NOMO-1 treated with dmso at 0.1 percent for 144 hours (cell line): ENCODE measurements around the gene MYOZ2.
"Not testable (repeated sequence)": the region's sequence is repeated elsewhere in the genome, so short reads cannot be mapped to it uniquely, and the experiment has no call there.

Experiments used
- DNase-seq: peaks from one replicate; lab custom pipeline; 2025; ENCODE audit not compliant: unreplicated experiment; lab: John Stamatoyannopoulos, UW

Gene MYOZ2

GRCh38 chr4:119125931-119126330 lies 9.7 kb upstream of the MYOZ2 start:
- no peak for DNase-seq

GRCh38 chr4:119128148-119128547 lies 7.5 kb upstream of the MYOZ2 start:
- no peak for DNase-seq

GRCh38 chr4:119130365-119131065 lies 5.1 kb upstream of the MYOZ2 start:
- DNase-seq = no peak

- no peak for DNase-seq
Measured at GRCh38 chr4:119131164-119131563, 4.5 kb upstream of the MYOZ2 start.

DNA sequence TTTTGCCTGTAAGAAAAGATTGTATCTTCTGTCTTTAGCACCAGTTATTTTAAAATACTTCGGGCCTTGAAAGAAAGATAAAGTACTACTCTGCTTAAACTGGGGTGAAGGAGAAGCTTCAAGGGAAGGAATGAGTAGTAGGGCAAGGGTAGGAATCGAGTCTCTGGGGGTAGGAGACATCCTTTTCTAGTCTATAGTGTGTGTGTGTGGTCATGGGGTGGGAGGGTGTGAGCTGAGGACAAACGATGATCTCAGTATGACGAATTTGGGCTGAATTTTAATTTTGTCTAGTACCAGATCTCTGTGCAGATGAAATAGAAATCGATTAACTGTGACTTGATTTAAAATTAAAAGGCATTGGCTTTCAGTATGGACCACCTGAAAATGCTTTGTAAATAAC lies 3.3 kb upstream of the MYOZ2 start:
- DNase-seq = no peak

- no peak for DNase-seq
Measured at GRCh38 chr4:119136546-119136945, 914 bp downstream of the MYOZ2 start.

DNA sequence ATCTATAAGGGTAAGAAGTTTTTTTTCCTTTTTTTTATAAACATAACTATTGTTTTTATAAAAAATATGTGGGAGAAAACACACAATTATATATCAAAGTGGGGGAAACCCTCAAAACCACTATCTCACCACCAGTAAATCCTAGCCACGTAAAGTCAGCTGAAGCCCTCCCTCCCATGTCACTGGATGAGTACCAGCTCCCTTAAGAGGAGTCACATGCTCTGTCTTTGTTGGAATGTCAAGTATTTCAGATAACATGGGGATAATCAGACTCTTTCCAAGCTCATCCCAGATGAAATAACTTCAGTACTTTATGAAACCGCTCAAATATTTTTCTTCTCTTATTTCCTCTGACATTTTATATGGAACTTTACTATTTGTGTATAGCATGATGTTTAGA lies 2.4 kb downstream of the MYOZ2 start:
- DNase-seq = no peak

- no peak for DNase-seq
Measured at GRCh38 chr4:119139311-119139710, 3.7 kb downstream of the MYOZ2 start.

DNA sequence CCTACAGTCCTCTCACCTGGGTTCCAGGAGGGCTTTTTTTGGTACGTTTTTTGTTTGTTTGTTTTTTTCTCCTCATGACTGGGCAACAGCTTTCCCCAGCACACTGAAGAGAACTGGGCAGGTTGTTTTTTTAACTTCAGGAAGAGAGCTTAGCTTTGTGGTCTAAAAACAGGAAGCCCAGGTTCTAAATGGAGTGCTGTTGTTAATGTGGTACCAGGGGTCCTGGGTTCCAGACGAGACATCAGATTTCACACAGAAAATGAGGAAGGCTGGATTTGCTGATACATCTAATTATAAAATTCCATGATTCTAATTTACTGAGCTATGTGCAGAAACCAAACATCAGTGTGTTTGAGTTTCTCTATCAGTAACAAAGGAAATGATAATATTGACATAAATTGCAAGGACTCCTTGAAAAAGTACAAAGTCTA lies 4.2 kb downstream of the MYOZ2 start:
- DNase-seq = no peak

GRCh38 chr4:119141283-119141682 lies 5.7 kb downstream of the MYOZ2 start:
- DNase-seq = not testable (repeated sequence)

DNA sequence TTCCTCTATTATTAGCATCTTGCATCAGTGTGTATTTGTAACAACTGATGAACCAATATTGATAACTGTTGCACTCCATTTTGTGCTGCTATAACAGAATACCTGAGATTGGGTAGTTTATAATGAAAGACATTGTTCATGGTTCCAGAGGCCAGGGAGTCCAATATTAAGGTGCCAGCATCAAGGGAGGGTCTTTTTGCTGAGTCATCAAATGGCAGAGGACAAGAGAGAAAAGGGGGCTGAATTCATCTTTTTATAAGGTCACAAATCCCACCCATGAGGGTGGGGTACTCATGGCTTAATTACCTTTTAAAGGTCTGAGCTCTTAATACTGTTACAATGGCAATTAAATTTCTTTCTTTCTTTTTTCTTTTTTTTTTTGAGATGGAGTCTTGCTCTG lies 7.2 kb downstream of the MYOZ2 start:
- no peak for DNase-seq

DNA sequence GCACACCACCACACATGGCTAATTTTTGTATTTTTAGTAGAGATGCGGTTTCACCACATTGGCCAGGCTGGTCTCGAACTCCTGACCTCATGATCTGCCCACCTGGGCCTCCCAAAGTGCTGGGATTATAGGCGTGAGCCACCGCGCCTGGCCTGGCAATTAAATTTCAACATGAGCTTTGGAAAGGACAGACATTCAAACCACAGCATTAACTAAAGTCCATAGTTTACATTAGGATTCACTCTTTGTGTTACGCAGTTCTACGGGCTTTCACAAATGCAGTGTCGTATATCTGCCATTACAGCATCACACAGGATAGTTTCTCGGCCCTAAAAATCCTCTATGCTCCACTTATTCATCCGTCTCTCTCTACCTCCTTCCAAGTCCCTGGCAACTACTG lies 7.7 kb downstream of the MYOZ2 start:
- not testable (repeated sequence) for DNase-seq

GRCh38 chr4:119149110-119149509 lies 13.5 kb downstream of the MYOZ2 start:
- DNase-seq = no peak

GRCh38 chr4:119151161-119151560 lies 15.5 kb downstream of the MYOZ2 start:
- no peak for DNase-seq

DNA sequence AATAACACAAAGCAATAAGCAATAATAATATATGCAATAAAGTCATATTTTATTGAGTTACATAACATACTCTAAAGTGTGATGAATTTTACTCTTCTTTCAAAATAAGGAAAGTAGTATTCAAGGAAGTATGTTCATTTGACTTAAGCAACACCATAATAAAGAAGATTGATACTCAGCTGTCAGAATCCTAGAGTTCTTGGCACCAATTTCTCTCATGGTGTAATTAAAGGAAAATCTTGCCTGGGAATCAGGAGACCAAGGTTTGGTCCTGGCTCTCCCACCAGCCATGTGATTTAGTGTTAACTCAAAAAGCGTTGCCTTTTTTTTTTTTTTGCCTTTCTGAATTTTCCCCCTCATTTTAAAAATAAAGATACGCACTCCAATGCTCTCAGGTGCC lies 17.1 kb downstream of the MYOZ2 start:
- no peak for DNase-seq

DNA sequence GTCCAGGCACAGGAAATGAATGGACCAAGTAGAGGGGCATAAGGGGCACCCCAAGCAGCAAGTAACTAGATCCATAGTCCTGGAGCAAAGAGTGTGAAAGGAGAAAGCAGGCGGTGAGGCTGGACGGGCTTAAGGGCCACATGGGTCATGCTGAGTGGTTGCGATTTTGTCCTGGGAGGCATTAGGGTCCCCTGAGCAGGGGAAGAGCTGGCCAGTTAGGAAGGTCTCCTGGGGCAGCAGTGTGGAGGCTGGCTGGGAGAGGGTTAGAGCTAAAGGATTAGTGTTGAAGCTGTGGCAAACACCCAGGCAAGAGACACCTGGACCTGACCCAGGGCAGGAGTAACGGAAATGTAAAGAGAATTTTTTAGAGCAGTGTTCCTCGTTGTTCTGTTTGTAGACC lies 26.5 kb downstream of the MYOZ2 start:
- no peak for DNase-seq

DNA sequence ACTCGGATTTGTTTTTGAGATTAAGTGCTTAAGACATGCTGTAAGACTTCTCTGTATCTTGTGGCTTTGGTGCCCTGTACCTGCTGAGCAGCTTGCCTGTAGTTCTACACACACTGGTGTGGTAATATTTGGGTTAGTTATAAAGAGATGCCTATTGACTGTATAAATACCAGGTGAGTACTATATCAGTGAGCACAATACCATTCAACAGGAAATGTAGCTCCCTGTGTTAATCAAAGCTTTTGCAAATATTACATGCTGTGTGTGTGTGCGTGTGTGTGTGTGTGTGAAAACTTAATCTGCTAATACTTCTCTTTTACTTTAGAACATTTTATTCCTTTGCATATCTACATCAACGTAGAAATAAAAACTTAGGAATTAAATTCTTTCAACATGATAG lies 30.1 kb downstream of the MYOZ2 start:
- DNase-seq = no peak

DNA sequence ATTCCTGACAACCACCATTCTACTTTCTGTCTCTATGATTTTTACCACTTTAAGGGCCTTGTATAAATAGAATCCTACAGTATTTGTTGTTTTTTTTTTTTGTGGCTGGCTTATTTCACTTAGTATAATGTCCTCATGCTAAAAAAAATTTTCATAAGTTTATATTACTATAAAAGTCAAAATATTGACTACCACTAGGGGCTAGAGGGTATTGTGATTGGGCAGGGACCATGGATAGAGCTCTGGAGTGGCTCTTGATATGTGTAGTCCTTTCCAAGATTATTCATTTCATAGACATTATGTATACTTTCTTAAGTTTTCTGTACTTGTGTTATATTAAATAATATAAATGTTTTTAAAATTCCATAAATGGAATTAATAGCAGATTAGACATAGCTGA lies 34.6 kb downstream of the MYOZ2 start:
- no peak for DNase-seq

DNA sequence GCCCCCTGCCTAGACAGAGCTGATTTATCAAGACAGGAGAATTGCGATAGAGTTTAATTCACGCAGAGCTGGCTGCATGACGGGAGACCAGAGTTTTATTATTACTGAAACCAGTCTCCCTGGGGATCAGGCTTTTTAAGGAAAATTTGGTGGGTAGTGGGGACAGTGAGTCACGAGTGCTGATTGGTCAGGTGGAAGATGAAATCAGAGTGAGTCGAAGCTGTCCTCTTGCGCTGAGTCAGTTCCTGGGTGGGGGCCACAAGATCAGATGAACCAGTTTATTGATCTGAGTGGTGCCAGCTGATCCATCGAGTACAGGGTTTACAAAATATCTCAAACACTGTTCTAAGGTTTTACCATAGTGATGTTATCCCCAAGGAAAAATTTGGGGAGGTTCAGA lies 36.6 kb downstream of the MYOZ2 start:
- no peak for DNase-seq

GRCh38 chr4:119173729-119174361 lies 38.2 kb downstream of the MYOZ2 start:
- DNase-seq = not testable (repeated sequence)

DNA sequence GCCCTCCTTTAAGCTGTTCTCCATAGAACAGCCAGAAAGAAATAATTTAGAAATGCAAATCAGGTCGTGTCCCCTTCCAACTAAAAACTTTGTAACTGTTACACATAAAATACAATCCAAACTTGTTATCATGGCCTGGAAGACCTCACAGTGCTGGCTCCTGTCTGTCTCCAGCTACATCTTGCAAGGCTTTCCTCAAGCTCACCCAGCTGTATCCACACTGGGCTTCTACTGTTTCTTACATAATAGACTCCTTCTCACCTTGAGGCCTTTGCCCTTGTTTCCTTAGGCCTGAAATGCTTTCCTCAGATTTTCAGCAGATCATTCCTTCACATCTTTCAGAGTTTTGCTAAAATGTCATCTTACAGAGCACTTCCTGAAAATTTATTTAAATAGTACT lies 43.4 kb downstream of the MYOZ2 start:
- DNase-seq = no peak

GRCh38 chr4:119184128-119184527 lies 48.5 kb downstream of the MYOZ2 start:
- no peak for DNase-seq

GRCh38 chr4:119189638-119190037 lies 54.0 kb downstream of the MYOZ2 start:
- no peak for DNase-seq
